ENCODE measurements around the gene SCN5A. TPM values are rescaled to one million over a fixed set of nuclear protein-coding genes. Genes with fewer than 3 reads are reported as not detected.

SCN5A gene
- total RNA-seq, 1 experiment from 2014 or later: 0.16 TPM

DNA sequence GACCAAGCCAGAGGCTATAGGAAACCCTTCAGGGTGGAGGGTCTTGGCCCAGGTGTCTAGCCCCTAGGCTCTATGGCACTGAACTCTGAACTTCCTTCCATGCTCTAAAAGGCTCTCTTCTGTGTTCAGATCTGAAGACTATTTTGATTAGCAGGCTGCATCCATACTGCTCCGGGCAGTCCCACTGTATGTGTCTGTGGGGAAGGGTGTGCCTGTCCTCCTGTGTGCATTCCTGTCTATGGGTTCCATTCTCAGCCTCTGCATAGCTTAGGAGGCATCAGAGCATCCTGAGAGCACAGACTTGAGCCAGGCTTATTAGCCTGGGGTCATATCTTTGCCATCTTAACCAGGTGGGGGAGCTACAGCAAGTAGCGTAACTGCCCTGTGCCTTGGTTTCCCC, 115.3 kb downstream of the SCN5A start:
- no peak for DNase-seq
- CTCF ChIA-PET: no interaction called here
- intact Hi-C loops (cut with micrococcal nuclease; ENCODE audit: unreplicated experiment): no loop called here
- Histone ChIP-seq H3K27me3 (replicated peaks; ENCODE audit: control insufficient read depth, insufficient read depth, low read length) (no peaks in the 10 kb centered on the region), H3K36me3 (ENCODE audit: control insufficient read depth, insufficient read depth, low read length) (no peaks in the 10 kb centered on the region), H3K9me3 (no peaks in the 10 kb centered on the region), H3K4me1 (no peaks in the 10 kb centered on the region), H3K4me3 (ENCODE audit: low read depth, low read length) (no peak overlapping the region)
- H3K36me3 Mint-ChIP-seq (ENCODE audit: insufficient read depth, unreplicated experiment): peaks cover 5% of the 10 kb centered on the region
- POLR2A ChIA-PET: interaction anchor here (0.6 kb wide), 1 partner anchor 49 kb away, joined by 9 read pairs; no protein-coding TSS in a partner anchor
- no TSS peak for BruUV-seq (replicated peaks)
- no peaks in the 10 kb centered on the region for H3K27me3 Mint-ChIP-seq (ENCODE audit: insufficient read depth, unreplicated experiment)
- no peak overlapping the region for H3K4me3 Mint-ChIP-seq (ENCODE audit: unreplicated experiment)
- H3K4me1 Mint-ChIP-seq (ENCODE audit: low read depth, unreplicated experiment): no peaks in the 10 kb centered on the region
- H3K27ac Mint-ChIP-seq (ENCODE audit: unreplicated experiment): no peak overlapping the region
- TF ChIP-seq, protein P1, sequence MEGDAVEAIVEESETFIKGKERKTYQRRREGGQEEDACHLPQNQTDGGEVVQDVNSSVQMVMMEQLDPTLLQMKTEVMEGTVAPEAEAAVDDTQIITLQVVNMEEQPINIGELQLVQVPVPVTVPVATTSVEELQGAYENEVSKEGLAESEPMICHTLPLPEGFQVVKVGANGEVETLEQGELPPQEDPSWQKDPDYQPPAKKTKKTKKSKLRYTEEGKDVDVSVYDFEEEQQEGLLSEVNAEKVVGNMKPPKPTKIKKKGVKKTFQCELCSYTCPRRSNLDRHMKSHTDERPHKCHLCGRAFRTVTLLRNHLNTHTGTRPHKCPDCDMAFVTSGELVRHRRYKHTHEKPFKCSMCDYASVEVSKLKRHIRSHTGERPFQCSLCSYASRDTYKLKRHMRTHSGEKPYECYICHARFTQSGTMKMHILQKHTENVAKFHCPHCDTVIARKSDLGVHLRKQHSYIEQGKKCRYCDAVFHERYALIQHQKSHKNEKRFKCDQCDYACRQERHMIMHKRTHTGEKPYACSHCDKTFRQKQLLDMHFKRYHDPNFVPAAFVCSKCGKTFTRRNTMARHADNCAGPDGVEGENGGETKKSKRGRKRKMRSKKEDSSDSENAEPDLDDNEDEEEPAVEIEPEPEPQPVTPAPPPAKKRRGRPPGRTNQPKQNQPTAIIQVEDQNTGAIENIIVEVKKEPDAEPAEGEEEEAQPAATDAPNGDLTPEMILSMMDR (IDR thresholded peaks at IDR 0.05; ENCODE audit: insufficient read depth in 1 of 2, low read depth in 1 of 2, low read length in 1 of 2, severe bottlenecking in 1 of 2, unreplicated experiment in 1 of 2): no peak
- no peaks in the 10 kb centered on the region for H3K9me3 Mint-ChIP-seq (ENCODE audit: unreplicated experiment)

DNA sequence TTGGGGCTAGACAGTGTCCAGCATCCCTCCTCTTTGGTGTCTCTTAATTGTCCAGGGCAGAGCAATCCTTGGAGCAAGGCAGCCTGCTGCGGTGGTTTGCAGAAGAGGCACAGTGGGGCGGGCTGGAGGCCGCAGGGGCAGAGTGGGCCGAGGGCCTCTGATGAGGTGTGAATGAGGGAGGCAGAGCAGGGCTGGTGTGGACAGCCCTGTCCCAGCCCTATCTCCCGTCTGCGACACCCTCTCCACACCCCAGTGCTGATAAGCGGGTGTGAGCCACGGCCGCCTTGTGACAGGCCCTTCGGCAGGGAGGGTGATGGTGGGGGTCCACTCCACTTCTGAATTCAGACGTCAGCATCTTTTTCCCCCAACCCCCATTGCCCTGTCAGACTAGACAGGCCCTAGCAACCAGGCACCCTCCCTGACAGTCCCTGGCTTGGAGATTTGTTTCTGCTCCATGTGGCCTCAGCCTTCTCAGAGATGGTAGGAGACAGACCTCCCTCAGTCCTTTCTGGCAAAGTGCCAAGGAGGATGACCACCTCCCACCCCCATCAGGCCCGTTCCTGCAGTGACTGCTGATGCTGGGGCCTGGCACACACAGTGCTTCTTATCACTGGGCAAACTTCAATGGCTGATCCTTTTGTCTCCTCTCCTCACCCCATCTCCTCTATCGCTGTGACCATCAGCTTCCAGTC, 116.1 kb downstream of the SCN5A start:
- Histone ChIP-seq H3K9me3 (no peaks in the 10 kb centered on the region), H3K36me3 (ENCODE audit: control insufficient read depth, insufficient read depth, low read length) (no peaks in the 10 kb centered on the region), H3K27me3 (replicated peaks; ENCODE audit: control insufficient read depth, insufficient read depth, low read length) (no peaks in the 10 kb centered on the region), H3K4me1 (no peaks in the 10 kb centered on the region), H3K4me3 (ENCODE audit: low read depth, low read length) (no peak overlapping the region)
- no peaks in the 10 kb centered on the region for H3K27me3 Mint-ChIP-seq (ENCODE audit: insufficient read depth, unreplicated experiment)
- H3K9me3 Mint-ChIP-seq (ENCODE audit: unreplicated experiment): no peaks in the 10 kb centered on the region
- intact Hi-C loops (cut with micrococcal nuclease; ENCODE audit: unreplicated experiment): no loop called here
- no peak for DNase-seq
- CTCF ChIA-PET: no interaction called here
- no peaks in the 10 kb centered on the region for H3K4me1 Mint-ChIP-seq (ENCODE audit: low read depth, unreplicated experiment)
- TF ChIP-seq, protein P1 (IDR thresholded peaks at IDR 0.05; ENCODE audit: insufficient read depth in 1 of 2, low read depth in 1 of 2, low read length in 1 of 2, severe bottlenecking in 1 of 2, unreplicated experiment in 1 of 2): no peak
- POLR2A ChIA-PET: no interaction called here
- no peak overlapping the region for H3K4me3 Mint-ChIP-seq (ENCODE audit: unreplicated experiment)
- H3K36me3 Mint-ChIP-seq (ENCODE audit: insufficient read depth, unreplicated experiment): peaks cover 5% of the 10 kb centered on the region
- BruUV-seq (replicated peaks): no TSS peak
- no peak overlapping the region for H3K27ac Mint-ChIP-seq (ENCODE audit: unreplicated experiment)

DNA sequence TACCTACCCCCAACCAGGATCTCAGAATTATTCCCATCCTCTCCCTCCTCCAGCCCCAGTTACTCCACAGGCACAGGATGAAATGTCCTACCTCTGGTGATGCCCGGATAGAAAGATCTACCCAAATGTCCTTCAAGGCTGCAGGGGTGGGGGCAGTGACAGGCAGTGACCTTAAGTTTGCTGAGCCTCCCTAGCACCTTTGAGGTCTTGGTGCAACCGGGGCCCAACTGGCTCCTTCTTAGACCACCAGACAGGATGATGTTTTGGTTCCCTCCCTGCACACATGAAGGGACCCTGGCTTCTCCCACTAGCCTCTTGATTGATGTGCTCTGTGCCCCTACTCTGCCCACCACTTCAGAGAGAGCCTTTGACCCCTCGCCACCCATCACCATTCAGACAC, 117.0 kb downstream of the SCN5A start:
- ChIA-PET POLR2A (no interaction called here), CTCF (no interaction called here)
- H3K36me3 Mint-ChIP-seq (ENCODE audit: insufficient read depth, unreplicated experiment): peaks cover 5% of the 10 kb centered on the region
- no peaks in the 10 kb centered on the region for H3K27me3 ChIP-seq (replicated peaks; ENCODE audit: control insufficient read depth, insufficient read depth, low read length)
- H3K9me3 ChIP-seq: no peaks in the 10 kb centered on the region
- no peak overlapping the region for H3K4me3 Mint-ChIP-seq (ENCODE audit: unreplicated experiment)
- H3K4me1 Mint-ChIP-seq (ENCODE audit: low read depth, unreplicated experiment): no peaks in the 10 kb centered on the region
- H3K9me3 Mint-ChIP-seq (ENCODE audit: unreplicated experiment): no peaks in the 10 kb centered on the region
- no peaks in the 10 kb centered on the region for H3K27me3 Mint-ChIP-seq (ENCODE audit: insufficient read depth, unreplicated experiment)
- no peak overlapping the region for H3K27ac Mint-ChIP-seq (ENCODE audit: unreplicated experiment)
- no peak overlapping the region for H3K4me3 ChIP-seq (ENCODE audit: low read depth, low read length)
- TF ChIP-seq, protein P1 (IDR thresholded peaks at IDR 0.05; ENCODE audit: insufficient read depth in 1 of 2, low read depth in 1 of 2, low read length in 1 of 2, severe bottlenecking in 1 of 2, unreplicated experiment in 1 of 2): no peak
- H3K36me3 ChIP-seq (ENCODE audit: control insufficient read depth, insufficient read depth, low read length): no peaks in the 10 kb centered on the region
- no TSS peak for BruUV-seq (replicated peaks)
- intact Hi-C loops (cut with micrococcal nuclease; ENCODE audit: unreplicated experiment): no loop called here
- no peaks in the 10 kb centered on the region for H3K4me1 ChIP-seq
- DNase-seq: no peak
